GM12878 (cell line): ENCODE data around the gene LRRC4. TPM values are rescaled to one million over a fixed set of nuclear protein-coding genes. Genes with fewer than 3 reads are reported as not detected.

Source experiments
- ATAC-seq: fragments of 200-7000 bp; cut with Tn5 transposase; 3 replicates; pipeline ENCODE4 v1.9.1; 2020; ENCODE audit warnings: mild to moderate bottlenecking, moderate library complexity
- BruUV-seq: library from RNA; stranded (reverse); fragments of 400-500 nt; replicated peaks from 2 replicates; lab custom pipeline; 2021; lab: Mats Ljungman, UMichigan
- CTCF ChIA-PET: fragments of 300-600 bp; sonication (Branson Sonifier 250); formaldehyde crosslinking; extraction: SDS; loops from one replicate; lab custom pipeline; 2021; ENCODE audit warnings: inconsistent platforms; lab: Yijun Ruan, JAX
- POLR2A ChIA-PET: fragments of 350-600 bp; formaldehyde crosslinking; extraction: SDS; loops from one replicate; lab custom pipeline; 2021; ENCODE audit warnings: inconsistent platforms; lab: Charles Lee
- RAD21 ChIA-PET: fragments of 300-600 bp; sonication (Branson Sonifier 250); formaldehyde crosslinking; loops from one replicate; lab custom pipeline; 2023; ENCODE audit warnings: antibody characterized with exemption; ENCODE audit not compliant: unreplicated experiment; lab: Charles Lee
- SMC1A ChIA-PET: fragments of 300-600 bp; sonication (Branson Sonifier 250); formaldehyde crosslinking; loops from one replicate; lab custom pipeline; 2023; ENCODE audit not compliant: unreplicated experiment, uncharacterized antibody; lab: Charles Lee
- DNase-seq: peaks from one replicate; pipeline ENCODE4 v3.0.0-alpha.2; 2011; ENCODE audit warnings: low read depth, low spot score
- FAIRE-seq: peaks from 3 replicates; lab custom pipeline; 2011; peaks lifted over from hg19 to GRCh38; lab: Jason Lieb, UNC
- H2AFZ ChIP-seq: 2 replicates; pipeline ENCODE4 v1.6.0; 2011; ENCODE audit warnings: low read depth, low read length, control low read depth; ENCODE audit not compliant: control insufficient read depth
- H3K27ac ChIP-seq: 2 replicates; pipeline ENCODE4 v1.5.1; 2011; ENCODE audit warnings: control low read depth; ENCODE audit not compliant: control insufficient read depth, insufficient read depth
- H3K27me3 ChIP-seq, 2 experiments: replicated peaks in 1 of 2; 2 replicates each; pipeline versions ENCODE4 v1.6.0 to v1.6.1; 2011; ENCODE audit warnings: low read length in 1 of 2; ENCODE audit not compliant: control insufficient read depth in 2 of 2, insufficient read depth in 2 of 2
- H3K36me3 ChIP-seq, 2 experiments: 2 replicates each; pipeline ENCODE4 v1.5.1; 2011; ENCODE audit warnings: low read length in 1 of 2; ENCODE audit not compliant: control insufficient read depth in 2 of 2, insufficient read depth in 2 of 2
- H3K4me1 ChIP-seq: 2 replicates; pipeline ENCODE4 v1.6.1; 2011; ENCODE audit warnings: mild to moderate bottlenecking, low read length, moderate library complexity, mixed read lengths; ENCODE audit not compliant: control insufficient read depth, insufficient read depth
- H3K4me2 ChIP-seq: 2 replicates; pipeline ENCODE4 v1.6.0; 2011; ENCODE audit warnings: control low read depth; ENCODE audit not compliant: control insufficient read depth, insufficient read depth
- H3K4me3 ChIP-seq: fragments of 200-600 bp; sonication (generic); 2 replicates; pipeline ENCODE4 v1.5.1; 2016
- H3K79me2 ChIP-seq: 2 replicates; pipeline ENCODE4 v1.6.0; 2011; ENCODE audit warnings: low read length; ENCODE audit not compliant: control insufficient read depth, insufficient read depth
- H3K9ac ChIP-seq: 2 replicates; pipeline ENCODE4 v1.8.0; 2011; ENCODE audit warnings: low read length, control low read depth, mixed read lengths; ENCODE audit not compliant: control insufficient read depth, insufficient read depth
- H3K9me3 ChIP-seq: replicated peaks from 3 replicates; pipeline ENCODE4 v1.5.1; 2011; ENCODE audit warnings: mild to moderate bottlenecking, low read length; ENCODE audit not compliant: control insufficient read depth, insufficient read depth
- H4K20me1 ChIP-seq: 2 replicates; pipeline ENCODE4 v1.6.0; 2011; ENCODE audit not compliant: control insufficient read depth, insufficient read depth
- ATF2 ChIP-seq: IDR thresholded peaks from 2 replicates; pipeline ENCODE4 v1.6.1; 2012; ENCODE audit warnings: low read length, inconsistent platforms
- BACH1 ChIP-seq: fragments of 450-650 bp; IDR thresholded peaks from 2 replicates; pipeline ENCODE4 v1.6.1; 2017; ENCODE audit warnings: mild to moderate bottlenecking, borderline replicate concordance
- CREB1 ChIP-seq: IDR thresholded peaks from 2 replicates; pipeline ENCODE4 v1.6.1; 2012; ENCODE audit warnings: low read depth, mild to moderate bottlenecking, inconsistent platforms
- CREM ChIP-seq: IDR thresholded peaks from 2 replicates; pipeline ENCODE4 v1.6.1; 2014; ENCODE audit warnings: antibody characterized with exemption, low read depth
- HDAC2 ChIP-seq: fragments of 200-600 bp; sonication (generic); IDR thresholded peaks from 2 replicates; pipeline ENCODE4 v1.6.1; 2017
- KLF5 ChIP-seq: fragments of 450-650 bp; IDR thresholded peaks from 2 replicates; pipeline ENCODE4 v1.6.1; 2014; ENCODE audit warnings: mild to moderate bottlenecking; ENCODE audit not compliant: partially characterized antibody
- LARP7 ChIP-seq: fragments of 450-650 bp; IDR thresholded peaks from 2 replicates; pipeline ENCODE4 v1.6.1; 2017; ENCODE audit warnings: mild to moderate bottlenecking
- MYB ChIP-seq: fragments of 150-350 bp; IDR thresholded peaks from 2 replicates; pipeline ENCODE4 v1.6.1; 2014; ENCODE audit warnings: mild to moderate bottlenecking, low read depth, low read length, borderline replicate concordance
- NBN ChIP-seq: fragments of 450-650 bp; IDR thresholded peaks from 2 replicates; pipeline ENCODE4 v1.6.1; 2016
- NR2F1 ChIP-seq: fragments of 450-650 bp; conservative IDR thresholded peaks from 2 replicates; pipeline ENCODE4 v1.6.1; 2017; ENCODE audit warnings: mild to moderate bottlenecking
- POLR2AphosphoS2 ChIP-seq: IDR thresholded peaks from 2 replicates; pipeline ENCODE4 v1.6.1; 2011; ENCODE audit warnings: low read depth, mild to moderate bottlenecking, low read length, improper control_type of control experiment, moderate library complexity
- SMAD5 ChIP-seq: IDR thresholded peaks from 2 replicates; pipeline ENCODE4 v1.6.1; 2016; ENCODE audit warnings: antibody characterized with exemption, low read depth
- ZBTB11 ChIP-seq: fragments of 450-650 bp; formaldehyde crosslinking; IDR thresholded peaks from 2 replicates; pipeline ENCODE4 v1.5.0; 2022; ENCODE audit warnings: mild to moderate bottlenecking, missing genetic modification characterization
- ZBTB4 ChIP-seq: fragments of 450-650 bp; formaldehyde crosslinking; IDR thresholded peaks from 2 replicates; pipeline ENCODE4 v1.4.0; 2022; ENCODE audit warnings: mild to moderate bottlenecking, moderate library complexity
- WGBS: methylation state at CpG from one replicate; pipeline ENCODE4 v1.1.6; 2016; ENCODE audit warnings: low lambda C conversion rate; ENCODE audit not compliant: insufficient replicate concordance, insufficient coverage; ENCODE audit errors: missing lambda C conversion rate; 5-methylcytosine and 5-hydroxymethylcytosine counted together
- in situ Hi-C: fragments of 300-500 bp; cut with MboI; formaldehyde crosslinking; loops from 9 replicates; pipeline ENCODE4 v1.14.3; 2018; ENCODE audit warnings: mixed read lengths
- intact Hi-C: fragments of 100-400 bp; cut with micrococcal nuclease; formaldehyde crosslinking; loops from one replicate; pipeline ENCODE4 v1.14.2; 2022; ENCODE audit not compliant: unreplicated experiment
- polyA plus RNA-seq, 11 experiments: library from polyadenylated mRNA; depleted of rRNA in 4 of 11; unstranded in 6 of 11; stranded (reverse) in 5 of 11; fragments of >200 nt; fragmentation: Nextera tagmentation in 4 of 11; fragmentation: Illumina TruSeq in 1 of 11; extraction: Ambion mirVana in 4 of 11; extraction: Trizol in 1 of 11; gene quantifications; 1 replicate in 1 of 11; 2 replicates in 10 of 11; pipeline versions ENCODE4 v1.2.1 to v1.2.3, GENCODE V29; 2011 to 2016; ENCODE audit warnings: inconsistent platforms in 2 of 11, missing spikeins in 2 of 11, low read depth in 1 of 11
- total RNA-seq, 4 experiments: library from RNA; depleted of rRNA in 3 of 4; stranded (reverse); fragments of >200 nt in 3 of 4; fragmentation: Illumina TruSeq in 1 of 4; extraction: Trizol in 1 of 4; gene quantifications; 2 replicates each; pipeline versions ENCODE4 v1.2.1 to v1.2.3, GENCODE V29; 2013 to 2021

The LRRC4 gene
- total and polyA plus RNA-seq, 10 of the 15 experiments (the other 5 are each of a cell fraction or from before 2014, with no cell fraction given), result 0.06 to 0.85 (median 0.12) TPM; not detected in 4

GRCh38 chr7:128071801-128072200, 40.6 kb upstream of the LRRC4 start (continued):
- no peak for TF ChIP-seq MYB
- no peak for TF ChIP-seq CREB1
- no peak for TF ChIP-seq BACH1

DNA sequence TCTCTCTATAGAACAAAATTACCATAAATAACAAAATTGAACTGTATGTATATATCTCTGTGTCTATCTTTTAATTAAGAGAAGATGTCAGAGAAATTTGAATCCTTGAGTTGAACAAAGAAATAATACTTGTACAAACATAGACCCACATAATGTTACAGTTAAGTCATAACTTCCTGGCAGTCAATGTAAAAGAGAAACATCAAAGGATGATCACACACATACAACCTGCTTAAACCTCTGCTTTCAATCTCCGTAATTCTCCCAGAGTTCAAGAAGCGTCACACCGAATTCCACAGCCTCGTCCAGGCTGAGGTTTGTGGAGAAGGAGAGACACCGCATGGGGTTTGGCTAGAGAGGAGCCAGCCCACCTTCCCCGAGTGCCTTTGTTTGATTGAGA, 40.1 kb upstream of the LRRC4 start:
- ChIA-PET POLR2A (no interaction called here), RAD21 (interaction anchor here (0.7 kb wide), 1 partner anchor 363 kb away, joined by 4 read pairs; no protein-coding TSS in a partner anchor), SMC1A (no interaction called here), CTCF (interaction anchor here (0.6 to 1.5 kb wide), 2 partner anchors 17 to 65 kb away, joined by 3 read pairs; no protein-coding TSS in a partner anchor)
- 97% methylated on average over 6 of the region's 6 CpGs for WGBS
- no peak for ATAC-seq
- in situ Hi-C loops (no loop called here), intact Hi-C loops (no loop called here)
- Histone ChIP-seq H3K4me3 (no peak overlapping the region), H4K20me1 (no peaks in the 10 kb centered on the region; the same call in 1 of the 2 replicates), H3K4me2 (no peak overlapping the region), H3K36me3 (peaks cover 17 to 29% of the 10 kb centered on the region in 2 experiments; a peak in 3 of 4 replicates), H3K27me3 (no peaks in the 10 kb centered on the region), H3K9me3 (no peaks in the 10 kb centered on the region), H3K27ac (no peak overlapping the region), H2AFZ (no peak overlapping the region), H3K9ac (no peak overlapping the region), H3K79me2 (no peaks in the 10 kb centered on the region), H3K4me1 (no peaks in the 10 kb centered on the region)
- no peak for DNase-seq
- TF ChIP-seq CREM (no peak), ATF2 (no peak), NBN (no peak), ZBTB4 (CRISPR knock-in tag) (no peak), ZBTB11 (CRISPR knock-in tag) (no peak), NR2F1 (no peak), LARP7 (no peak), POLR2AphosphoS2 (no peak), KLF5 (no peak), SMAD5 (no peak), HDAC2 (no peak)
- BruUV-seq, result no TSS peak
- no peak for FAIRE-seq
